ENCODE data around the gene CAPN8. TPM values are rescaled to one million over a fixed set of nuclear protein-coding genes. Genes with fewer than 3 reads are reported as not detected.
"Not testable (repeated sequence)": the region's sequence is repeated elsewhere in the genome, so short reads cannot be mapped to it uniquely, and the experiment has no call there.

Gene CAPN8
- total RNA-seq, 1 donor from 2014 or later, result not detected

DNA sequence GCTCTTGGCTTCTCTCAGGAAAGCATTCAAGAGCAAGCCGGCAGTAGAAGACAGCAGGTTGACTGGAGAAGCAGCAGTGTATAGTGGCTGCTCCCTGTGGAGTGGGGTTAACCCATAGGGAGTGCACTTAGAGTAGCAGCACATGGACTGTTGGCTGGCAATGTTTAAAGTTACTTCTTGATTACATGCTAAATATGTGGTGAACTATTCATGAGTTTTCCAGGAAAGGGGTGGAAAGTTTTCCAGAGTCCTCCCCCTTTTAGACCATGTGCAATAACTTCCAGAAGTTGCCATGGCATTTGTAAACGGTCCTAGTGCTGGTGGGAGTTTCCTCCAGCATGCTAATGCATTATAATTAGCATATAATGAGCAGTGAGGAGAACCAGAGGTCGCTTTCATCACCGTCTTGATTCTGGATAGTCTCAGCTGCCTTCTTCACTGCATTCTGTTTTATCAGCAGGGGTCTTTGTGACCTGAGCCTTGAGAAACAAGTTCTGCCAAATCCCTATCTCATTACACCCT is 140.5 kb downstream of the CAPN8 start:
- no peak overlapping the region for H3K4me3 ChIP-seq (ENCODE audit: low read depth, low read length)
- no peak for TF ChIP-seq CTCF (conservative IDR thresholded peaks at IDR 0.05; ENCODE audit: low read depth, low read length)
- no peak for DNase-seq (ENCODE audit: low read depth)

GRCh38 chr1:223521150-223521549 is 144.4 kb downstream of the CAPN8 start:
- TF ChIP-seq CTCF (conservative IDR thresholded peaks at IDR 0.05; ENCODE audit: low read depth, low read length), result no peak
- no peak for DNase-seq (ENCODE audit: low read depth)
- no peak overlapping the region for H3K4me3 ChIP-seq (ENCODE audit: low read depth, low read length)

DNA sequence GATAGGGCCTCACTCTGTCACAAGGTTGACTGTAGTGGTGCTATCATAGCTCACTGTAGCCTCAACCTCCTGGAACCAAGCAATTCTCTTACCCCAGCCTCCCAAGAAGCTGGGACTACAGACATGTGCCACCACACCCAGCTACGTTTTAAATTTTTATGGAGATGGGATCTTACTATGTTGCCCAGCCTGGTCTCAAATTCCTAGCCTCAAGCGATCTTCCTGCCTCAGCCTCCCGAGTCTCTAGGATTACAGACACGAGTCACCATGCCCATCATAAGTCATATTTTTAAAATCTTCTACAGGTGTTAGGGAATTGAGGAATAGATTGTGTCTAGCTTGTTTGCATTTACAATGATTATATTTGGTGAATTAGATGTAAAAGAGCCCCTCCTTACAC is 145.3 kb downstream of the CAPN8 start:
- no peak overlapping the region for H3K4me3 ChIP-seq (ENCODE audit: low read depth, low read length)
- DNase-seq (ENCODE audit: low read depth), result no peak
- no peak for TF ChIP-seq CTCF (conservative IDR thresholded peaks at IDR 0.05; ENCODE audit: low read depth, low read length)

- H3K4me3 ChIP-seq (ENCODE audit: low read depth, low read length), result no peak overlapping the region
- no peak for DNase-seq (ENCODE audit: low read depth)
- TF ChIP-seq CTCF (conservative IDR thresholded peaks at IDR 0.05; ENCODE audit: low read depth, low read length), result no peak
Measured at GRCh38 chr1:223519116-223519515, 146.4 kb downstream of the CAPN8 start.

GRCh38 chr1:223518553-223518952 is 146.9 kb downstream of the CAPN8 start:
- not testable (repeated sequence) for H3K4me3 ChIP-seq (ENCODE audit: low read depth, low read length); DNase-seq (ENCODE audit: low read depth)

DNA sequence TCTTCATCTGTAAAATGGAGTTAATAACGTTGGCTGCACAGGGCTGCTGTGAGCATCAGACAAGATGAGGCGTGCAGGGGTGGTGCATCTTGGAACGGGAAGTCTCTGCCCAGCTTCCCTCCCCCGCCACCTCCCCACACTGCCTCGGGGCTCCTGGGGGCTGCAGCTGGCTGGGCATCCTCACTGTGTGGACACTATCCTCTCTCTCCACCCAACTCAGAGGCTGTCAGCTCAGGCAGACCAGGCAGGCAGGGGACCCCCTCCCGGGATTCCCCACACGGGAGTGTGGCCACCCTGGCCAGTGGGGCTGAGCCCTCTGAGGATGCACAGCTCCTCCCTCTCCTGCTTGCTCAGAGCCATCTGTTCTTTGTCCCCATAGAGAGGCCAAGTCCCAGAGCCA is 149.6 kb downstream of the CAPN8 start:
- DNase-seq (ENCODE audit: low read depth), result no peak
- H3K4me3 ChIP-seq (ENCODE audit: low read depth, low read length), result no peak overlapping the region
- no peak for TF ChIP-seq CTCF (conservative IDR thresholded peaks at IDR 0.05; ENCODE audit: low read depth, low read length)

GRCh38 chr1:223515421-223515820 is 150.1 kb downstream of the CAPN8 start:
- H3K4me3 ChIP-seq (ENCODE audit: low read depth, low read length), result no peak overlapping the region
- TF ChIP-seq CTCF (conservative IDR thresholded peaks at IDR 0.05; ENCODE audit: low read depth, low read length), result no peak
- DNase-seq (ENCODE audit: low read depth), result no peak

Measured in epithelial cell of proximal tubule (primary cell).